Measurements from ENCODE around the gene MBD2.
"Not testable (repeated sequence)": the region's sequence is repeated elsewhere in the genome, so short reads cannot be mapped to it uniquely, and the experiment has no call there.

The MBD2 gene, protein sequence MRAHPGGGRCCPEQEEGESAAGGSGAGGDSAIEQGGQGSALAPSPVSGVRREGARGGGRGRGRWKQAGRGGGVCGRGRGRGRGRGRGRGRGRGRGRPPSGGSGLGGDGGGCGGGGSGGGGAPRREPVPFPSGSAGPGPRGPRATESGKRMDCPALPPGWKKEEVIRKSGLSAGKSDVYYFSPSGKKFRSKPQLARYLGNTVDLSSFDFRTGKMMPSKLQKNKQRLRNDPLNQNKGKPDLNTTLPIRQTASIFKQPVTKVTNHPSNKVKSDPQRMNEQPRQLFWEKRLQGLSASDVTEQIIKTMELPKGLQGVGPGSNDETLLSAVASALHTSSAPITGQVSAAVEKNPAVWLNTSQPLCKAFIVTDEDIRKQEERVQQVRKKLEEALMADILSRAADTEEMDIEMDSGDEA

DNA sequence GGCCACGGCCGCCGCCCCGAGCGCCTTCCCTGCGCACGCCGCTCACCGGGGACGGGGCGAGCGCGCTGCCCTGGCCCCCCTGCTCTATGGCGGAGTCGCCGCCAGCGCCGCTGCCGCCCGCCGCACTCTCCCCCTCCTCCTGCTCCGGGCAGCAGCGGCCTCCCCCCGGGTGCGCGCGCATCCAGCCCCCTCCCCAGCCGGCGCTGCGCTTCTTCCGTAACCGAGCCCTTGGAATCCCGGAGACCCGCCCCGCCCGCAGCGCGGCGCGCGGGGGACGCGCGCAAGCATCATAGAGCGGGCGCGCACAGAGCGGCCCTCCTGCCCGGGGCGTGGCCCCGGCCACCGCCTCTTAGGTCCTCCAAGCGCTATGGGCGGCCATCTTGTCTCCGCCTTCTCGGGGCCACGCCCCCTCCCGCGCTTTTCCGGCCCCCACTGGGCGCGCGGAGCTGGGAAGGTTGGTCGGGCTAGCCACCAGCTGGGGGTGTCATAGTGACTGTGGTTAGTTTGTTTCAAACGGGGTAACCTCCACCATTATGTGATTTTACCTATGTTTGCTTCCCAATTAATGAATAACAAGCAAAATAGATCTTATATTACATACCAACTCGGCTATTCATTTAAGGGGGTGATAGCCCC is at the start of gene MBD2:
TSS of gene MBD2 (minus strand) at position 291 of the 636 bp plus-strand sequence. CDS start at position 181, 110 bp downstream.
- DNase-seq: peak; percentile 49 to 95 (median 91)

DNA sequence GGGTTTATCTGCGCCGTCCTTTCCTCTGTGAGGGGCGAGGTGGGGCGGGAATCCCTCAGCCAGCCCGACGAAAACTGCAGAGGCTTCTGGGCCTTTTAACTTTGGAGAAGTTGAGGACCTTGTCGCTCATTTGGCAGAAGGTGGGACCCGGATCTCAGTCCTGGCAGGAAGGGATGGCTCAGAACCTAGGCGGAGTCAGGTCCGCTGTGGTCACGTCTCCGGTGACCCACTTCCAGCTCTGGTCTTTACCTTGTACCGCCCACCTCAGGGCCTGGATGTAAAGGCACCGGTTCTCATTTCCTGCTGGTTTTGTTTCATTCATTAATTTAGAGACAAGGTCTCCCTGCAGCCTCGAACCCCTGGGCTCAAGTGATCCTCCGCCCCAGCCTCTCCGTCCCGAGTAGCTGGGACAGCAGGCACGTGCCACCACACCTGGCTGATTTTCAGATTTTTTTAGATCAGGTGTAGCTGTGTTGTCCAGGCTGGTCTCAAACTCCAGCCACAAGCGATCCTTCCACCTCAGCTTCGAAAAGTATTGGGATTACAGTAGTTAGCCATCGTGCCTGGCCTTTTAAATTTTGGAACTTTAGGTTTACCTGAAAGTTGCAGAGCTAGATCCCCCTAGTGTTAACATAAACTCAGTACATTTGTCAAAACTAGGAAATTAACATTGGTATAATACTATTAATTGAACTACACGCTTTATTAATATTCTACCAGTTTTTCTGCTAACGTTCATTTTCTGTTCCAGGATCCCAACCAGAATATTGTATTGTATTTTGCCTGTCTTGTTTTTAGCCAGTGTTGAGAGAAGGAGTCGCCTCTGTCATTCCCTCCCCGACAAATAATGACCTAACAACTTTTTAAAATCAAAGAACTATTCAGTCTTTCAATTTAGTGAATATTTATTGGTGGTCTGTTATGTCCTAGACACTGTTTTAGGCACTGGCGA is 45.7 kb upstream of the MBD2 start:
- peak in 24 of 58 donors; percentile 12 to 71 (median 48) for DNase-seq

DNA sequence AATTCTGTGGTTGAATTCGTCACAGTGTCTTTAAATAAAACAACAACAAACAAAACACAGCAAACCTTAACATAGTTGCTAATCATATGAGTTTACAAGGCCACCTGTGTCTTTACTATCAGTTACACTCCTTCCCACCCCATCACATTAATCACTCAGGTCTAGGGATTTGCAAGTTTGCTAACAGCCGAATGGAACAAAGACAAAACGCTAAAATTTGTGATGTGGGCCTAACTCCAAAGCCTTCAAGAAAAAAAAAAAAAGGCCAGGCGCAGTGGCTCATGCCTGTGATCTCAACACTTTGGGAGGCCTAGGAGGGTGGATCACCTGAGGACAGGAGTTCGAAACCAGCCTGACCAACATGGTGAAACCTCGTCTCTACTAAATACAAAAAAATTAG is 44.3 kb upstream of the MBD2 start:
- DNase-seq: no peak

DNA sequence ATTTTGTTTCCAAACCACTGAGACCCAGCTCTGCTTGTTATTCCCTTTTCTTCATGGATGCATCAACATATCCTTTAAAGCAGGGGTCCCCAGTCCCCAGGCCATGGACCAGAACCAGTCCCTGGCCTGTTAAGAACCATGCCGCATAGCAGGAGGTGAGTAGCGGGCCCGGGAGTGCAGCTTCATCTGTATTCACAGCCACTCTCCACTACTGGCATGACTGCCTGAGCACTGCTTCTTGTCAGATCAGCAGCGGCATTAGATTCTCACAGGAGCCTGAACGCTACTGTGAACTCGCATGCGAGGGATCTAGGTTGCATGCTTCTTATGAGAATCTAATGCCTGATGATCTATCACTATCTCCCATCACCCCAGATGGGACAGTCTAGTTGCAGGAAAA is 43.2 kb upstream of the MBD2 start:
- DNase-seq: peak in 9 of 58 donors; percentile 1 to 16 (median 5)

DNA sequence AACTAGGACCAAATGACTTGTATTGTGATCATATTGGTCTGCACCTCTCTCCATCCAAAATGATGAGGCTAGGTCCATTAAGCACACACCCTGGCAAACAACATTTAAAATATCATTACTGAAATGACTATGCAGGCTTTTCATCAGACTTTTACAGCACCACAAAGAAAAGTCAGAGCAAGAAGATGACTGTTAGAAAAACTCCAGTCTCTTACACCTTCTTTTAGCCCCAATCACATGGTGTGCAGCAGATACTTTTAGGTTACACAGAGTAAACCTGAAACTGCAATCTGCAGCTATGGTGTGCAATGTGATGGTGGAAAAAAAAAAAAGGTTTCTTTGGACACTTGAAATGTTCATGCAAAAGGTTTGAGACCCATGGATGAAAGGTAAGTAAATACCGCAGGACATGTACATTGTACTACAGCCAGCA is 39.5 kb upstream of the MBD2 start:
- no peak for DNase-seq

DNA sequence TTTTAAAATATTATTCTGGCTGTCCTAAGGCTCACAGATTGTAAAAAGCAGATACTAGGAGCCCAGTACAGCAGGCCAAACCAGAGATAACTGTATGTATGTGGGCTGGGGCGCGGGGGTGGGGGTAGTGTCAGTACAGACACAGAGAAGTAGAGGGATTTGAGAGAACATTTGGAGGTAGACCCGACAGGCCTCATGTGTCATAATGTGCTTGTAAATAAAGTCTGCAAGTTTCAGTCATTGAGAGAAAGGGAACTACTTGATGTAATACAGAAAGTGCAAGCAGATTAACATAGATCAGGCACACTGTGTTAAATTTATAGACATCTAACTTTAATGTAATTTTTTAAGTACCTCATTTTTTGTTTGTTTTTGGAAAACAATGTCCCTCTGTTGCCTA is 37.4 kb upstream of the MBD2 start:
- DNase-seq: peak in 1 of 58 donors; percentile 5

DNA sequence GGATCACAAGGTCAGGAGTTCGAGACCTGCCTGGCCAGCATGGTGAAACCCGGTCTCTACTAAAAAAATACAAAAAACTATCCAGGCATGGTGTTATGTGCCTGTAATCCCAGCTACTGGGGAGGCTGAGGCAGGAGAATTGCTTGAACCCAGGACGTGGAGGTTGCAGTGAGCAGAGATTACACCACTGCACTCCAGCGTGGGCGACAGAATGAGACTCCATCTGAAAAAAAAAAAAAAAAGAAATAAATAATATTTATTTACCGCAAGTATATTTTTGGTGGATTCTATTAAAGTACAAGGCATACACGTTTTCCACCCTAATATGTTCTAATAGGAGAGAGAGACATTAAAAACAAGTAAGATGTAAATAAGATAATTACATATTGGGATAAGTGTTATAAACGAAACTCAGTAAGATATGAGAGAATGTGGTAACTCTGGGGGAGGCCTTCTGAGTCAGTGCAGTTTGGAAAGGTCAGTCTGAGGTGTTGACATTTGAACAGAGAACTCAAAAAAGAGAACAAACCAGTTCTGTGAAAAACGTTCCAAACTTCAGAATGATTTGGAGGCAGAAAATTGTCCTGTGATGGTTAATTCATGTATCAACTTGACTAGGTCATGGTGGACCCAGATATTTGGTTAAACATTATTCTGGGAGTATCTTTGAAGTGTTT is 36.1 kb upstream of the MBD2 start:
- no peak for DNase-seq

DNA sequence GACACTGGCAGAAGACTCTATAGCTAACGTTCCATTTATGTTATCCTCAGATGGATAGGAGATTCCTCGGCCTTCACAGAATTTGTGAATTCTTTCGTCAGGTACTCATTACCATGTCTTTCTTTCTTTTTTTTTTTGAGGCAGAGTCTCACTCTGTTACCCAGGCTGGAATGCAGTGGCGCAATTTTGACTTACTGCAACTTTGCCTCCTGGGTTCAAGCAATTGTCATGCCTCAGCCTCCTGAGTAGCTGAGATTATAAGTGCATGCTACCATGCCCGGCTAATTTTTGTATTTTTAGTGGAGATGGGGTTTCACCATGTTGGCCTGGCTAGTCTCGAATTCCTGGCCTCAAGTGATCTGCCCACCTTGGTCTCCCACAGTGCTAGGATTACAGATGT is 33.3 kb upstream of the MBD2 start:
- not testable (repeated sequence) for DNase-seq

DNA sequence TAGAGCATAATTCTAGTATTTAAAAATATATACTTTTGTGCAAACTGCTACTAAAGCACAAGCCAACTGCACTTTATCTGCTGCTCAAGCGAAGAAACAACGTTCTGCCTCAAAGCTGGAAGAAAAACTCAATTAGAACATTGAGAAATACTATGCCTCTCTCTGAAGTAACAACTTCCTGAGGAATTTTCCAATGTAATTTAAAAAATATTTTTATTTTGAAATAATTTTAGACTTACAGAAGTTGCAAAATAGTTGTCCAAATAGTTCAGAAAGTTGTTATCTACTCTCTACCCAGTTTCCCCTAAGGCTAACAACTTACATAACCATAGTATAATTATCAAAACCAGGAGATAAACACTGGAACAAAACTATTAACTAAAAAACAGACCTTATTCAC is 32.5 kb upstream of the MBD2 start:
- DNase-seq: no peak

DNA sequence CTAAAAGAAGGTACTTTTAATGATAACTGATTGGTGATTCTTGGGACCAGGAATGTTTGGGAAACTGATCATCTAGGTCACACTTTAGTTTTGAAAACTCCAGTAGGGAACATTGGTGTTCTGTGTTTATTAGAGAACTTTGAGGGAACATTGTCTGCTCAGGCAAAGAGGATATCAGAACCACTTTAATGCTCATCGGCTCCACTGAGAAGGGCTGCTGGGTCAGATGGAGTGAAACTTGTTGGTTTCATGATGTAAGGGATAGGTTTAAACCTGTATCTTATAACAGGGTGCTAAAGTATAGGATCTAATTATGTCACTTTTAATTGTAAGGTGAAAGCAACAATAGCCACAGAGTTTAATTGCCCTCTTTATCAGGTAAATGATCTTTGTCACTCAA is 30.7 kb upstream of the MBD2 start:
- no peak for DNase-seq

DNA sequence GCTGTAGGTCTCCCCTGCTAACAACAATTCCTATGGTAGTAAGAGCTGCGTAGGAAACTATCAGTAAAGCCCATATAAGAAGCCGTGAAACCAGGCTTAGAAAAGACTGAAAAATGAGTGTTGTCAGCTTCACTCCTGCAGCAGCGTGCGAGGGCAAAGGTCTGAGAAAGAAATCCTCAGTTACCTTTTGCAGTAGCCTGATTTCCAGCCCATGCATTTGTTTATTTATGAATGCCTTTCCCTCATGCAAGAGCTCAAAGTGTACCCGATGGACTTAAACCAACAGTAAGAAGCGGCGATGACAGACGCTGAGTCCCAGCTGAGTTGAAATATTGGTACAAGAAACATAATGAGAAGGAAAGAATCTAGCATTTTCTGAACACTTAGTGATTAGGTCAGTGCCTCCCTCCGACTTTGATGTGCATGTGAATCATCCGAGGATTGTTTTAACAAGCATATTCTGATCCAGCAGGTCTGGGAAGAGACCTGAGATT is 29.8 kb upstream of the MBD2 start:
- DNase-seq: no peak

DNA sequence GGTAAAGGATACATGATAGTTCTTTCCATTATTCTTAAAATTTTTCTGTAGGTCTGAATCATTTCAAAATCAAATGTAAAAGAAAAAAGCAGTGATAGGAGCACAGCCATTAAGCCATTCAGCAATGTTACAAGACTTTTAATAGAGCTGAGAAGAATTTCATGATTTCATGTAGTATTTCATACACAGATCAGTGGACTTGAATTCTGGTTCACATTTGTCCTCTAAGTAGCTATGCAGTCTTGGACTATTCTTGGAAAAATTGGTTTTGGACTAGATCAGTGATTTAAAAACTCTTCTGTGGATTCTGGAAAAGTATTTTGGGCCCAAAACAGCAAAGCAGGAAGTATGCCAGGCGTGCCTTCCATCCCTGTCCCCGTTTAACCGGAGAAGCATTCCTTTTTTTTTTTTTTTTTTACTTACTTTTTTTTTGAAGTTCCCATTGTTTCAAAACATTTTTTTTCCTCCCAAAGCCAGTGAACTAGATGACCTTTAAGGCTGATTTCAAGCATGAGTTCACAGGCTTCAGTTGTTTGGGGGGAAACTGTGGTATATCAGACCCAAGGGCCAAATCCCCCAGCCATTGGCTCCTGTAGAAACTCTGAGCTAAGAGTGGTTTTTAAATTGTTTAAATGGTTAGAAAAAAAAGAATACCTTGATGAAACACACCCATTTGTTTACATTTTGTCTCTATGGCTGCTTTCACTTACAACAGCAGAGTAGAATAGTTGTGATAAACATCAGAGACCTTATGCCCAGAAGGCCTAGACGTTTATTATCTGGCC is 27.3 kb upstream of the MBD2 start:
- DNase-seq: no peak

DNA sequence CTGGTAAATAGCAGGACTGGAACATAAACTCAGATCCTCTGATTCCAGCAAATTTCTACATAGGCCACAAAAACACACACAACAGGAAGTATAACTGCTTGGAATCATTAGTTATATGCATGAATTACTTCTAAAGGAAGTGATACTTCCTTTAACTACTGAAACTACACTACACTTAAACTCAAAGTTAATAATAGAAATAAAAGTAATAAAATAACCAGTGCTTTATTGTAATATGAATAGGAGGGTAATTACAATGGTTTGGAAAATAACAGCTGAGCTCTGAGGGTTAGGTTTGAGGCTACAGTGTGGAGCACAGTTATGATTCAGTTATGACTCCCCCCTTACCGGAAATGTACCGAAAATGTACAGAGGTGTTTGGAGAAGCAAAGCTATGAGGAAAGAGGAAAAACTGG is 26.4 kb upstream of the MBD2 start:
- no peak for DNase-seq

DNA sequence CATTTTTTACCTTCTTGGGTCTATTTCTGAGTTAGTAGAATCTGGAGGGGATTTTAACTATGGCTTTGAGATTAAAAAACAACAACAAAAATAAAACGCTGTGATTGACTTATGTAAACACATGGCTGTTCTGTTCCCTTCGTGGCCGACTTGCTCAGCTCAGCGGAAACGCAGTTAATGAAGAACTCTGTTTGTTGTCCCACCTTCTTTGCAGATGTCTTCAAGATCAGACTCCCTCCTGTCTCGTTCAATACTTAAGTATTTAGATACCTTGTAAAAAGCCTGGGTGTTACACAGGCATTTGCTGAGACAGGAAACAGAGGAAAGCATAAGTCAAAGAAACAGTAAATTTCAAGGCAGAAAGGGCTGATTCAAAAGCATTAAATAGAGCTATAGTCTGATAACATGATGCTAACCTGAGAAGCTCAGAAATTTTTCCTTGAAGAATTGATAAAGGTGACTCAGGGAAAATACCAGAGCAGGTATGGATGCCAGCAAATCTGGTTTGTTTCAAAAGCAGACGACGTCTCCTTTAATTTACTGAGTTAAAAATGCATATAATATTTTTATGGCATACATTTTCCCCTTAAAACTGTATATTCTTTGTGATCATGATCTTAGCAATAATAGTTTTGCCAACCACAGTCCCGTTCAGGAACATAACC is 23.2 kb upstream of the MBD2 start:
- DNase-seq: no peak

DNA sequence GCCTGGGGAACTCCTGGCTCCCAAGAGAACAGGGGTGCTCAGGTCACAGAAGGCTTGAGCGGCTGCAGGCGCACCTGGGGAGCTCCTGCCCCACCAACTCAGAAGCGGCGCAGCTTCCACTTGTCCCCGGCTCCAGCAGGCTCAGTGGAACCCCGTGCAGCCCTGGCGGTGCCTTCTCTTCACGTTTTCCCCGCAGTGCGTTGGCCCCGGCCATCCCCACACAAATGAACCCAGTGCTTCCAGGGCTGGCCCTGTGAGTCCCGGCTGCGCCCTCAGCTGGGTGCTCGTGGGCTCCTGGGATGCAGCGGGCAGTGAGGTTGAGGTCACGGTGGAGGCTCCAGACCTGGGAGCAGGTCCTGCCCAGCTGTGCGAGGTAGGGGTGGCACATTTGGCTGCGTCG is 17.9 kb upstream of the MBD2 start:
- DNase-seq: no peak

DNA sequence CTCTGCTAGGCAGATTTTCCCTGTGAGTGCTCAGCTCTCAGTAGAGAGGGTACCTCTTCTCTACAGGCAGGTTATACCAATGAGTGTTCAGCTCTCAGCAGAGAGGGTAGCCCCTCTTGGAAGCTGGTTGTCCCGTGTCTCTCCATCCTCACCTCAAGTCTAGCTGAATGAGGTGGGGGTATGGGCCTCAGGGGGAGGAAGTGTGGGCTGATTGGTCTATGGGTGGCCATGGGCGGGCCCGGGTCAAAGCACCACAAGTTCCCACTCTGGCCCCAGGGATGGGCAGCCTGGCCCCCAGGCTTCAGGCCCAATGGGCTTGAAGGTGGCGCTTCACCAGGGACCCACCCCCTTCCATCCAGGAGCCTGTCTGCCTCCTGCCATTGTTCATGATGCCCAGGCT is 17.0 kb upstream of the MBD2 start:
- DNase-seq: no peak

DNA sequence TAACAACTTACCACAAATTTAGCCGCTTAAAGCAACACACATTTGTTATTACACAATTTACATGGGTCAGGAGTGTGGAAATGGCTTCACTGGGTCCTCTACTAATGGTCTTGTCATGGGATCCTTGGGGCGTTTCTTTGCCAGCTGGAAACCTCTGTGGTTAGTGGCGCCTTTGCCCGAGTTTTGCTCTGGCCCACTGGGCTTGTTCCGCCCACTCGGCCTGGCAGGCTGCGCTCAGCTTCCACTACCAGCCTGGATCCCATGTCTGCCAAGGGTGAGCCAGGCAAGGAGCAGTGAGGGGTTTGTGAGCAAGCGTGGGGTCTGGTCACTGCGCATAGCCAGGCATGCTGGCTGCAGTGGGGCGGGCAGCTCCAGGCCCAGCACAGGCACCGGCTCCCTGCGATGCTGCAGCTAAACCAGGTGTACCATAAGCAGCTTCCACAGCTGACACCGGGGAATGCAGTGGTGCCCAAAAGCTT is 16.2 kb upstream of the MBD2 start:
- DNase-seq: peak in 1 of 58 donors; percentile 4

DNA sequence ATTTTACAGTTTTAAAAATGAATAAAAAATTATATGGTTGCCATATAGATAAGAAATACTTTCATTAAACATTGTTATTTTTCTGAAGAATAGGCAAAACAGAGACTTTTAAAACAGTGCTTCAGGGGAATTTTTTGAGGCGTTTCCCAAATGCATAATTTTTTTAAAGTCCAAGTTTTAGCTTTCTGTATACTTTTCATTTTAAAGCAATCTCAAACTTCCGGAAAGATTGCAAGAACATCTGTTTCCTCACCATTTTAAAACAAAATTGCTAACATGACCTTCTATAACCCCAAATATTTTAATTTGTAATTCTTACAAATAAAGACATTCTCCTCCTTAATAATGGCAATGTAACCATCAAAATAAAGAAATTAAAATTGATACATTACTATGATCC is 15.1 kb upstream of the MBD2 start:
- no peak for DNase-seq

DNA sequence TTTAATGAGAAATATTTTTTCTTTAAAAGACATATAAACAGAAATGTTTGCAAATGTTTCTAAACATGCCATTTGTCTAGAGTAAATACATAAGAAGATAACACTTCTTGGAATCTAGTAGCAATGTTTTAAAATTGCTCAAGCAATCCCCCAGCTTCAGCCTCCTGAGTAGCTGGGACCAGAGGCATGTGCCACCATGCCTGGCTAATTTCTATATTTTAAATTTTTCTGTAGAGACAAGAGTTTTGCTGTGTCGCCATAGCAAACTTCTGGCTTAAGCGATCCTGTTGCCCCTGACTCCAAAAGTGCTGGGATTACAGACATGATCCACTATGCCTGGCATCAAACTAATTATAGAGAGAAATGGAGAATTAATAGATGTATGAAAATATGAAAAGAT is 14.6 kb upstream of the MBD2 start:
- DNase-seq: no peak

Data from anterior cingulate cortex (tissue), 58 donors.